NOMO-1 (cell line): ENCODE data around the gene GNL3.
"Not testable (repeated sequence)": the region's sequence is repeated elsewhere in the genome, so short reads cannot be mapped to it uniquely, and the experiment has no call there.

Source experiments
- DNase-seq, 2 experiments: peaks; one replicate each; lab custom pipeline; 2025; ENCODE audit not compliant: unreplicated experiment in 2 of 2; lab: John Stamatoyannopoulos, UW

GNL3 gene

DNA sequence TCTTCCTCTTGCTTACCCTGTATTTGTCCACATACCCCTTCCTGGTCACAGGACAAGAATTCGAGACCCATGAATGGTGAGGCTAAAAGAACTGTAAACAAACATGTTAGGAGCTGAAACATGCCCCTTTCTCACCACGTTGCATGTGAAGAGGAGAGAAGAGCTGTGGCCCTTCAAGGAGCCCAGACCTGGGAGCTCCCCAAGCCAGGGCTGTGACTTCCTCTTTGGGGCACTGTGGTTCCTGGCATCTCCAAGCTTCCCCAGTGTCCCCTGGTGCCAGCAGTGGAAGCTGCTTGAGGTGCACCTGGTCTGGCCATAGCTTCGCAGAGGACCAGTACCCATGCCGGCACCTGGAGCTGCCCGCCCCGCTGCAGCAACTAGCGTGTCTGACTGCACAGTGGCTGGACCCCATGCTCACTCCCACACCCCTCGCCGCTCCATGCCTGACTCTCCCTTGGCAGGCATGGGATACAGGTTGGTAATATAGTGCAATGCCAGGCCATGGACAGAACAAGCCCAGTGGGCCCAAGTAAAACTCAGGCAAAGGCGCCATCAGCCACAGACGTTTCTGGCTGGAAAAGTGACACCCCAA is 30.0 kb downstream of the GNL3 start:
- no peak for DNase-seq

DNA sequence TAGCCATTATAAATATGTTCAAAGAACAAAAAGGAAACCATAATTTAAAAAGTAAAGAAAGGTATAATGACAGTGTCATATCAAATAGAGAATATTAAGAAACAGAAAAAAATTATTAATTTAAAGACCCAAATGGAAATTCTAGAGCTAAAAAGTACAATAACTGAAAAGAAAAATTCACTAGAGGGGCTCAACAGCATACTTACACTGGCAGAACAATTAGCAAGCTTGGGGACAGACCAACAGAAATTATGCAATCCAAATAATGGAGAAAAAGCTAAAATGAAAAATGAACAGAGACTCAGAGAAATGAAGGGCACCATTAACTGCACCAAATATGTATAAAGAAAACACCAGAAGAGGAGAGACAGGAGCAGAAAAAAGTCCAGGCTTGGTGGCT is 33.8 kb downstream of the GNL3 start:
- no peak for DNase-seq

DNA sequence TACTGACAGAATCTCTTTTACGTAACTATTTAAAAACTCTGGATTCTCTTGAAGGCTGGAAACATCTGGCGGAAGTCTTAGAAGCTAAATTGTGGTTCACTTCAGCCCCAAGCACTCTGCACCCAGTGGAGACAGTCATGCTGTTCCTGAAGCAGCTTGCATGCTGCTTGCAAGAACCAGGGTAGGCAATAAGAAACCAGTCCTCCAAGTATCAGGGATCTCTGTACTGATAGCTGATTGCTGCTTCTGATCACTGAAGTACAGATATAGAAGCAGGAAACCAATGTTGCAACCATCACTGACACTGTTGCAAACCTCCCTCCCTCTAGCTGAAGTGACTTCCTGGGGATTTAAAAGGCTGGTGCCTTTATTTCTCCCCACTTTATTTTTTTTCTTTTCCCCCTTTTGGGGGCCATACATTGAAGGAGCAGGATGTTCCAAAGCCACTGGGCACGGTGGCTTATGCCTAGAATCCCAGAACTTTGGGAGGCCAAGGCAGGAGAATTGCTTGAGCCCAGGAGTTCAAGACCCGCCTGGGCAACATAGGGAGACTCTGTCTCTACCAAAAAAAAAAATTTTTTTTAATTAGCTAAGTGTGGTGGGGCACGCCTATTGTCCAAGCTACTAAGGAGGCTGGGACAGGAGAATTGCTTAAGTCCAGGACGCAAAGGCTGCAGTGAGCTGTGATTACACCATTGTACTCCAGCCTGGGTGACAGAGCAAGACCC is 35.3 kb downstream of the GNL3 start:
- DNase-seq = peak; percentile 89 to 98

DNA sequence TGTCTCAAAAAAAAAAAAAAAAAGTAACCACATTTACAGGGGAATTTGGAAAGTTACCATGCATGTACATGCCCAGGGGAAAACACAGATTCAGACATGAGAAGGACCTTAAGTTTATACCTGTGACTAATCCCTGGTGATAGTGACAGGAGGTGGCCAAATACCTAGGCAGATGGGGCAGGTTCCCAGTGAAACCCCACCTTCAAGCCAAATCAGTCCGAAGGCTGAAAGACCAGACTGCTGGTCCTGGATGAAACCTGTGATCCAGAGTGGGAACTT is 35.8 kb downstream of the GNL3 start:
- DNase-seq = no peak

DNA sequence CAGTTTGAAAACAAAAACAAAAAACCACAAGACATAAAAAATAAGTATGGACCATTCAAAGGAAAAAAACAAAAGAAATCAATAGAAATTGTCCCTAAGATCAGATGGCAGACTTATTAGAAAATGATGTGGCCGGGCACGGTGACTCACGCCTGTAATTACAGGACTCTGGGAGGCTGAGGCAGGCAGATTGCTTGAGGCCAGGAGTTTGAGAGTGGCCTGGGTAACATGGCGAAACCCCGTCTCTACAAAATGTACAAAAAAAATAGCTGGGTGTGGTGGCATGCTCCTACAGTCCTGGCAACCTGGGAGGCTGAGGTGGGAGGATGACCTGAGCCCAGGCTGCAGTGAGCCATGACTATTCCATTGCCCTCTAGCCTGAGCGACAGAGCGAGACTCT is 36.7 kb downstream of the GNL3 start:
- peak; percentile 11 to 42 for DNase-seq

DNA sequence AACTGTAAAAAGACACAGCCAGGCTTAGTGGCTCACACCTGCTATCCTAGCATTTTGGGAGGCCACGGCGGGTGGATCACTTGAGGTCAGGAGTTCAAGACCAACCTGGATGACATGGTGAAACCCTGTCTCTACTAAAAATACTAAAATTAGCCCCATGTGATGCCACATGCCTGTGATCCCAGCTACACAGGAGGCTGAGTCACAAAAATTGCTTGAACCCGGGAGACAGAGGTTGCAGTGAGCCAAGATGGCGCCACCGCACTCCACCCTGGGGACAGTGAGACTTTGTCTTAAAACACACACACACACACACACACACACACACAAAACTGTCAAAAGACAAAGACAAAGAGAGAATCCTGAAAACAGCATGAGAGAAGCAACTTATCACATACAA is 38.1 kb downstream of the GNL3 start:
- DNase-seq = no peak

DNA sequence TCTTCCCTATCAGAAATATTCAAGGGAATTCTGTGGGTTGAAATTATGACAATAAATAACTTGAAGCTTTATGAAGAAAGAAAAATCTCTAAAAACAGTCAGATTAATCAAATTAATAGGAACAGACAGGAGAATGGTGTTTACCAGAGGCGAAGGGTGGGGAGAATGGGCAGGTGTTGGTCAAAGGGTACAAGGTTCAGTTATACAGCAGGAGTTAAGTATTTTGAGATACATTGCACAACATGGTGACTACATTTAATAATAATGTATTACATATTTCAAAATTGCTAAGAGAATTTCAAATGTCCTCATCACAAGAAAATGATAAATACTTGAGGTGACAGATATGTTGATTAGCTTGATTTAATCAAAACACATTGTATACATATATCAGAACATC is 38.7 kb downstream of the GNL3 start:
- no peak for DNase-seq

DNA sequence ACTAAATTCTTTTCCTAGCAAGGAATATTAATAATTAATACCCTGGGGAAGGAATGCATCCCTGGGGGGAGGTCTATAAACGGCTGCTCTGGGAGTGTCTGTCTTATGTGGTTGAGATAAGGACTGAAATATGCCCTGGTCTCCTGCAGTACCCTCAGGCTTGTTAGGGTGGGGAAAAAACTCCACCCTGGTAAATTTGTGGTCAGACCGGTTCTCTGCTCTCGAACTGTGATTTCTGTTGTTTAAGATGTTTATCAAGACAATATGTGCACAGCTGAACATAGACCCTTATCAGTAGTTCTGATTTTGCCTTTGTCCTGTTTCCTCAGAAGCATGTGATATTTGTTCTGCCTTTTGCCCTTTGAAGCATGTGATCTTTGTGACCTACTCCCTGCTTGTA is 42.9 kb downstream of the GNL3 start:
- not testable (repeated sequence) for DNase-seq

DNA sequence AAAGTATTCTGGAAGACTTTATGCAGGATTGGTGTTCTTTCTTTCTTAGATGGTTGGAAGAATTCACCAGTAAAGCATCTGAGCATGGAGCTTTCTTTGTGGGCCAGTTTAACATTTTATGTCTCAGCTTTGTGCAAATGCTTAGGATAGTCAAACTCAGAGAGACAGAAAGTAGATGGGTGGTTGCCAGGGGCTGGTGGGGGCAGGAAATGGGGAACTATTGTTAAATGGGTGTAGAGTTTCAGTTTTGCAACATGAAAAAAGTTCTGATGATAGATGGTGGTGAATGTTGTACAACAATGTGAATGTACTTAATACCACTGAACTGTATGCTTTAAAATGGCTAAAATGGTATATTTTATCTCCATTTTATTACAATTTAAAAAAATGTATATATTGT is 44.8 kb downstream of the GNL3 start:
- DNase-seq = peak; percentile 24 to 58

DNA sequence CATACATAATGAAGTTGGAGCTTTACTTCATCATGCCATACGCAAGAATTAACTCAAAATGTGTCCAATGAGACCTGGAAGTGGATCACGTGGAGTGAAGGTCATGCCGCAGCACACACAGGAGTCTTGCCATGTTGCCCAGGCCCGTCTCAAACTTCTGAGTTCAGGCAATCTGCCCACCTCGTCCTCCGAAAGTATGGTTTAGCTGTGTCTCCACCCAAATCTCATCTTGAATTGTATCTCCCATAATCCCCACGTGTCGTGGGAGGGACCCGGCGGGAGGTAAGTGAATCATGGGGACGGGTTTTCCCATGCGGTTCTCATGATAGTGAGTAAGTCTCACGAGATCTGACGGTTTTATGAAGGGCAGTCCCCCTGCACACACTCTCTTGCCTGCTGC is 45.8 kb downstream of the GNL3 start:
- no peak for DNase-seq

DNA sequence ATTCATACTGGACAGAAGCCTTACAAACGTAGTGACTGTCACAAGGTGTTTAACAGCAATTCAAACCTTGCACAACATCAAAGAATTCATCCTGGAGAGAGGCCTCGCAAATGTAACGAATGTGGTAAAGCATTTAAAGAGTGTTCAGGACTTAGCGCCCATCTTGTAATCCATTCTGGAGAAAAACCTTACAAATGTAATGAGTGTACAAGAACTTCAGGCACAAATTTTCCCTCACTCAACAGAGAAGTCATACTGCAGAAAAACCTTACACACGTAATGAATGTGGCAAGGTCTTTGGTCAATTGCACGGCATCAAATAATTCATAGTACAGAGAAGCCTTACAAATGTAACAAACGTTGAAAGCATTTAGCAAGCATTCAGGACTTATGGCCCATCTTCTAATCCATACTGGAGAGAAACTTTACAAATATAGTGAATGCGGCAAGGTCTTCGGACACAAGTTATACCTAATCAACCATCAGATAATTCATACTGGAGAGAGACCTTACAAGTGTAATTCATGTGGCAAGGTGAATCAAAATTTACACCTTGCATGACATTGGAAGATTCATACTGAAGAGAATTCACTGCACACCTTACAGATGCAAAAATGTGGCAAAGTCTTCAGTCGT is 47.5 kb downstream of the GNL3 start:
- DNase-seq = no peak

DNA sequence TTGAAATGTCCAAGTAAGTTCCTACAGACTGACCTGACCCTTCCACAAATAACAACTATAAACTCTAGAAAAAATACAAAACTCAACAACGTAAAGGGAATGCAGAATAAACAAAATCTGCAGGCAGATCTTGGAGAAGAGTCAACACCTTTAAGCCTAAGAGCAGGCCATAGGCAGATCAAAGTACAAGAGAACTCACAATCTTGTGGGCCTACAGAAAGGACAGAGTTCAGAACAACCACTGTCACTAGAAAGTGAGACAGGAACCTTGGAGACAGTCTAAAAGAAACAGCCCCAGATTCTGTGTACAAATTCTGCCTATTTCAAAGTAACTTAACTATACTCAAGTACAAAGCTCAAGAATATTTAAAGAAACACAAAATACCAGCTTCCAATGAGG is 53.9 kb downstream of the GNL3 start:
- DNase-seq = no peak

DNA sequence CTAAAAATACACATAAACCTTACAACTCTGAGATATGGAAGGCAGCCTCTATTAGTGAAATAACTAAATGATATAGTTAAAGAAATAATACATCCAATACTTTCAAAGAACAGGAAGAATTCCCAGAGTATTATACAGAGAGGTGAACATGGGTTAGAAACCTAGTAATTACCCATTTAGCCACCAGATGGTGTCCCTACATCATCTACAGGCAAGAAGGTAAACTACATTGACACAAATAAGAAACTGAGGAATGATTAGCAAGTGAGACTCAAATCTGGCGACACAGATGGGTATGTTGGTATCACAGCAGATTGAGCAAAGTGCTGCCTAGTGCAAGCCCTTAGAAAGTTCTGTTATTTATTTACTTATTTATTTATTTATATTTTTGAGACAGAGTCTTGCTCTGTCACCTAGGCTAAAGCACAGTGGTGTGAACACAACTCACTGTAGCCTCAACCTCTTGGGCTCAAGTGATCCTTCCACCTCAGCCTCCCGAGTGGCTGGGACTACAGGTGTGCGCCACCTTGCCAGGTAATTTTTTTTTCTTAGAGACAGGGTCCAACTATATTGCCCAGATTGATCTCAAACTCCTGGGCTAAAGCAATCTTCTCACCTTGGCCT is 56.7 kb downstream of the GNL3 start:
- DNase-seq = peak in 1 of 2 experiments; percentile 8

DNA sequence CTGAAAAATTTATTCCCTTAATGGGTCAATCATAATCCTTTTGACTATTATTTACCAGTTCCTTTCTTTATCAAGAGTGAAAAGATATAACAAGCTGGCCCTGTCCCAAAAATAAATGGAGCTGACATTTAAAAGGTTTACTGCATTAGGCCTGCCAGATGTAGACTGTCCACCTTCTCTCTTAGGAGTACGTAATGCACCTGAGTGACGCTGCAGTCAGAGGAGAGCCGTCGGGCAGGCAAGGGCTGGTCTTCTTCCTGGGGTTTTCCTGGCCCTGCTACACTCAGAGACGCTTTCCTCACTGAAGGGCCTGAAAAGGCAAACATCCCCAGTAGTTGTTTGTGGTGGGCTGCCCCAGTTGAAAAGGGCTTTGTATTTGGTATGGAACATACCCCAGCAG is 57.3 kb downstream of the GNL3 start:
- DNase-seq = no peak

DNA sequence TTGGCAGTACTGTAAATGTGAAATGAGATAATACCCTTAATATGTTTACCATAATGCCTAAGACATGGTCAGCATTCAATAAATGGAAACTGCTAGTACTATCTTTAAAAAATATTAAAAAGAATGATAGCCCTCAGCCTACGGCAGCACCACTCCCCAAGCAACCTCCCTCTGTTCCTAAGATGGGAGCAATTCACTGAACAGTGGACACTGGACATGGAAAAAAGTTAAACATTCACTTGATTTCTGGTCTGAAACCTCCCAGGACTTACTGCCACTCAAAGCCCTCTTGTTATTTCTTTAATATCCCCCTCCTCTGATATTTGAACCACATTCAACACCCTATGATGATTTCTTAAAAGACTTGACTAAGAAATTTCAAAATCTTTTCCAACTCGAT is 57.9 kb downstream of the GNL3 start:
- no peak for DNase-seq
